H1 (cell line): Measurements from ENCODE around the gene SHTN1. TPM values are rescaled to one million over a fixed set of nuclear protein-coding genes. Genes with fewer than 3 reads are reported as not detected.

Experiments used
- CBX5 ChIP-seq: fragments of 300-800, 300-1000 bp; sonication (generic); IDR thresholded peaks from 2 replicates; pipeline ENCODE4 v1.7.1; 2016; ENCODE audit warnings: antibody characterized with exemption, low read length, low read depth
- EP300 ChIP-seq, 2 experiments: IDR thresholded peaks; 1 replicate in 1 of 2; 2 replicates in 1 of 2; pipeline ENCODE4 v1.6.1; 2011 to 2012; ENCODE audit warnings: low read depth in 2 of 2, low read length in 2 of 2, mild to moderate bottlenecking in 2 of 2, borderline replicate concordance in 1 of 2, inconsistent platforms in 1 of 2, moderate library complexity in 1 of 2
- HDAC2 ChIP-seq, 2 experiments: fragments of 300-600 bp in 1 of 2; sonication (generic) in 1 of 2; IDR thresholded peaks; 2 replicates each; pipeline ENCODE4 v1.6.1; 2011 to 2012; ENCODE audit warnings: low read depth in 2 of 2, low read length in 2 of 2, mild to moderate bottlenecking in 2 of 2, moderate library complexity in 2 of 2, borderline replicate concordance in 1 of 2, inconsistent platforms in 1 of 2
- NRF1 ChIP-seq: IDR thresholded peaks from 2 replicates; pipeline ENCODE4 v1.6.1; 2011; ENCODE audit warnings: mild to moderate bottlenecking, low read depth, low read length, improper control_type of control experiment
- POU5F1 ChIP-seq: IDR thresholded peaks from 2 replicates; pipeline ENCODE4 v1.6.1; 2011; ENCODE audit warnings: low read depth, mild to moderate bottlenecking, low read length, moderate library complexity
- SRF ChIP-seq: IDR thresholded peaks from 2 replicates; pipeline ENCODE4 v1.6.1; 2011; ENCODE audit warnings: mild to moderate bottlenecking, low read depth, low read length, moderate library complexity
- TBP ChIP-seq: IDR thresholded peaks from 2 replicates; pipeline ENCODE4 v1.6.1; 2011; ENCODE audit warnings: low read depth, low read length, improper control_type of control experiment
- YY1 ChIP-seq: IDR thresholded peaks from 2 replicates; pipeline ENCODE4 v1.6.1; 2011; ENCODE audit warnings: low read depth, mild to moderate bottlenecking, low read length
- polyA plus RNA-seq, 7 experiments: library from polyadenylated mRNA; depleted of rRNA in 3 of 7; stranded (reverse) in 5 of 7; unstranded in 2 of 7; fragments of >200 nt in 5 of 7; fragments of 200-250 nt in 2 of 7; gene quantifications; 1 replicate in 5 of 7; 2 replicates in 1 of 7; 4 replicates in 1 of 7; pipeline versions ENCODE4 v1.2.1 to v1.2.3, GENCODE V29; 2011 to 2013; ENCODE audit warnings: missing spikeins in 2 of 7, mixed read lengths in 2 of 7
- total RNA-seq: library from RNA; stranded (reverse); fragmentation: NEBNext Ultra II Directional; extraction: Animal tissue kit (Norgen Biotek cat#: 25700); gene quantifications from 2 replicates; pipeline ENCODE4 v1.2.1, GENCODE V29; 2021

The SHTN1 gene
- total and polyA plus RNA-seq, 2 of the 8 experiments (the other 6 are each of a cell fraction or from before 2014, with no cell fraction given): 3.3 to 12.7 TPM

DNA sequence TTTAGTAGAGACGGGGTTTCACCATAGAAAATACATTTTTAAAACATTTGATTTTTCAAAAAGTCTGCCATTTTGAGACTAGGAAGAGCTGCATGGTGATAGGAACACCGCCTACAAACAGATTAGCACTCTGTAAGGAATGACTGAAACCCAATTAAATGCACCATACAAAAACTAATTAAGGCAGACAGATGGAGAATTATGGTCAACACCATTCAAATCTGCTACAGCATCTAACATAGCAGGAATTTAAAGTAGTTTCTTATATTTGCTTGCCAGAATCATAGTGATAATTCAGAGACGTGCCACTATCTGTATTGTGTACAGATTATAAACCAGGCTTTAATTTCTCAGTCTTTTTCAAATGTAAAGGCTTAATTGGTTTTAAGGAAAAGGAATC is 87.5 kb downstream of the SHTN1 start (continued):
- TF ChIP-seq TBP (no peak), YY1 (no peak), SRF (no peak), EP300 (IDR thresholded peaks at IDR 0.05; ENCODE audit: borderline replicate concordance in 1 of 2, low read depth in 2 of 2, low read length in 2 of 2) (no peak), NRF1 (no peak), CBX5 (no peak), HDAC2 (IDR thresholded peaks at IDR 0.05; ENCODE audit: borderline replicate concordance in 1 of 2, low read depth in 2 of 2, low read length in 2 of 2) (no peak), POU5F1 (no peak)
